GM20431 (cell line): ENCODE measurements around the gene DAB2IP.

Source experiments
- in situ Hi-C: fragments of 300-500 bp; cut with MseI, MboI; formaldehyde crosslinking; loops from one replicate; pipeline ENCODE4 v1.15.0; 2020; ENCODE audit warnings: low sequenced_read_pairs; ENCODE audit not compliant: unreplicated experiment

Gene DAB2IP

GRCh38 chr9:121751686-121752445 lies 100.4 kb downstream of the DAB2IP start:
- in situ Hi-C loops = no loop called here

GRCh38 chr9:121752929-121753328 lies 101.5 kb downstream of the DAB2IP start:
- in situ Hi-C loops = no loop called here

- in situ Hi-C loops = no loop called here
These were observed 102.6 kb downstream of the DAB2IP start for GRCh38 chr9:121753802-121754654.

- in situ Hi-C loops = no loop called here
These were observed 103.4 kb downstream of the DAB2IP start for GRCh38 chr9:121754655-121755436.

- in situ Hi-C loops = no loop called here
These were observed 104.1 kb downstream of the DAB2IP start for GRCh38 chr9:121755581-121755980.

GRCh38 chr9:121756474-121757280 lies 105.2 kb downstream of the DAB2IP start:
- in situ Hi-C loops = no loop called here

GRCh38 chr9:121757281-121757585 lies 105.8 kb downstream of the DAB2IP start:
- in situ Hi-C loops = no loop called here

- in situ Hi-C loops = no loop called here
These were observed 107.3 kb downstream of the DAB2IP start for GRCh38 chr9:121758693-121759092.

- in situ Hi-C loops = no loop called here
These were observed 108.6 kb downstream of the DAB2IP start for GRCh38 chr9:121759996-121760395.

- in situ Hi-C loops = no loop called here
These were observed 109.1 kb downstream of the DAB2IP start for GRCh38 chr9:121760571-121760970.

GRCh38 chr9:121763131-121763530 lies 111.7 kb downstream of the DAB2IP start:
- in situ Hi-C loops = no loop called here

GRCh38 chr9:121763561-121764370 lies 112.3 kb downstream of the DAB2IP start:
- in situ Hi-C loops = no loop called here

- in situ Hi-C loops = no loop called here
These were observed 112.9 kb downstream of the DAB2IP start for GRCh38 chr9:121764371-121764730.

- in situ Hi-C loops = no loop called here
These were observed 113.9 kb downstream of the DAB2IP start for GRCh38 chr9:121765021-121765950.

- in situ Hi-C loops = no loop called here
These were observed 114.7 kb downstream of the DAB2IP start for GRCh38 chr9:121766081-121766683.

- in situ Hi-C loops = no loop called here
These were observed 115.8 kb downstream of the DAB2IP start for GRCh38 chr9:121767171-121767769.

- in situ Hi-C loops = no loop called here
These were observed 117.1 kb downstream of the DAB2IP start for GRCh38 chr9:121768416-121769015.
